OCI-LY3 (cell line): ENCODE measurements around the gene CNGB1.

Source experiments
- H2AFZ ChIP-seq: fragments of 200-600, 300-600 bp; shearing (Covaris generic); 2 replicates; pipeline ENCODE4 v1.6.0; 2014; ENCODE audit warnings: antibody characterized with exemption, low read depth, low read length
- H3K27ac ChIP-seq: fragments of 200-600, 300-600 bp; sonication (generic); 2 replicates; pipeline ENCODE4 v1.5.1; 2014; ENCODE audit warnings: mild to moderate bottlenecking, low read length, moderate library complexity, mixed read lengths
- H3K27me3 ChIP-seq: fragments of 200-600, 300-600 bp; sonication (generic); 2 replicates; pipeline ENCODE4 v1.6.1; 2014; ENCODE audit warnings: low read depth, low read length, mixed read lengths
- H3K36me3 ChIP-seq: fragments of 200-600, 300-600 bp; sonication (generic); replicated peaks from 2 replicates; pipeline ENCODE3; 2014; ENCODE audit warnings: low read depth, low read length, mixed read lengths
- H3K4me1 ChIP-seq: fragments of 300-600, 200-600 bp; sonication (generic); 2 replicates; pipeline ENCODE4 v1.6.1; 2014; ENCODE audit warnings: low read length, mixed read lengths
- H3K4me2 ChIP-seq: fragments of 200-600, 300-600 bp; sonication (generic); 2 replicates; pipeline ENCODE4 v1.6.1; 2014; ENCODE audit warnings: low read length, mixed read lengths
- H3K4me3 ChIP-seq: fragments of 300-600, 200-600 bp; sonication (generic); 2 replicates; pipeline ENCODE4 v1.5.1; 2014; ENCODE audit warnings: antibody characterized with exemption, mild to moderate bottlenecking, low read length, moderate library complexity
- H3K79me2 ChIP-seq: fragments of 300-600, 200-600 bp; shearing (Covaris generic); 2 replicates; pipeline ENCODE4 v1.6.1; 2014; ENCODE audit warnings: mild to moderate bottlenecking, low read length, mixed read lengths
- H3K9ac ChIP-seq: fragments of 300-600, 200-600 bp; shearing (Covaris generic); 2 replicates; pipeline ENCODE4 v1.6.0; 2014; ENCODE audit warnings: mild to moderate bottlenecking, low read length, moderate library complexity
- H3K9me3 ChIP-seq: fragments of 200-600, 300-600 bp; shearing (Covaris generic); 2 replicates; pipeline ENCODE4 v1.6.1; 2014; ENCODE audit warnings: low read length, mixed read lengths; ENCODE audit not compliant: insufficient read depth
- H4K20me1 ChIP-seq: fragments of 200-600, 300-600 bp; sonication (generic); 2 replicates; pipeline ENCODE4 v1.6.1; 2016; ENCODE audit warnings: low read length, mixed read lengths; ENCODE audit not compliant: insufficient read depth
- CTCF ChIP-seq: fragments of 200-600, 300-600 bp; sonication (generic); IDR thresholded peaks from 2 replicates; pipeline ENCODE4 v1.5.1; 2014; ENCODE audit warnings: antibody characterized with exemption, low read length, low read depth
- EZH2phosphoT487 ChIP-seq: fragments of 200-600 bp; shearing (Covaris generic); IDR thresholded peaks from 2 replicates; pipeline ENCODE4 v1.6.1; 2018; ENCODE audit warnings: antibody characterized with exemption, mixed run types, low read depth

Gene CNGB1

GRCh38 chr16:57893559-57894389 is 77.2 kb downstream of the CNGB1 start:
- Histone ChIP-seq H3K4me2 (peak overlapping the region; percentile 22; the same call in 1 of the 2 replicates), H4K20me1 (no peaks in the 10 kb centered on the region), H3K4me3 (no peak overlapping the region), H3K4me1 (0 out of 2 replicates have a peak, but pooled peaks cover 3% of the 10 kb centered on the region), H3K27ac (no peak overlapping the region), H3K79me2 (no peaks in the 10 kb centered on the region), H3K9me3 (no peaks in the 10 kb centered on the region), H3K9ac (no peak overlapping the region), H3K36me3 (no peaks in the 10 kb centered on the region), H2AFZ (no peak overlapping the region), H3K27me3 (peaks cover 57% of the 10 kb centered on the region)
- TF ChIP-seq EZH2phosphoT487 (no peak), CTCF (no peak)

- H3K4me2 ChIP-seq: no peak overlapping the region
- no peak overlapping the region for H2AFZ ChIP-seq
- 0 out of 2 replicates have a peak, but pooled peaks cover 3% of the 10 kb centered on the region for H3K4me1 ChIP-seq
- no peaks in the 10 kb centered on the region for H3K79me2 ChIP-seq
- H3K36me3 ChIP-seq: no peaks in the 10 kb centered on the region
- H3K27me3 ChIP-seq: peaks cover 55% of the 10 kb centered on the region
- no peak overlapping the region for H3K27ac ChIP-seq
- H3K4me3 ChIP-seq: no peak overlapping the region
- no peak overlapping the region for H3K9ac ChIP-seq
- H3K9me3 ChIP-seq: no peaks in the 10 kb centered on the region
- H4K20me1 ChIP-seq: no peaks in the 10 kb centered on the region
- no peak for TF ChIP-seq CTCF
- TF ChIP-seq EZH2phosphoT487: no peak
These were observed 77.7 kb downstream of the CNGB1 start for GRCh38 chr16:57893217-57893558.

GRCh38 chr16:57892447-57893096 is 78.4 kb downstream of the CNGB1 start:
- Histone ChIP-seq H3K27ac (no peak overlapping the region), H3K36me3 (no peaks in the 10 kb centered on the region), H3K27me3 (peaks cover 60% of the 10 kb centered on the region), H3K4me1 (0 out of 2 replicates have a peak, but pooled peaks cover 3% of the 10 kb centered on the region), H3K4me3 (no peak overlapping the region), H4K20me1 (no peaks in the 10 kb centered on the region), H2AFZ (no peak overlapping the region), H3K9me3 (no peaks in the 10 kb centered on the region), H3K79me2 (no peaks in the 10 kb centered on the region), H3K9ac (no peak overlapping the region), H3K4me2 (no peak overlapping the region)
- no peak for TF ChIP-seq CTCF
- TF ChIP-seq EZH2phosphoT487: no peak

GRCh38 chr16:57892041-57892440 is 78.9 kb downstream of the CNGB1 start:
- no peaks in the 10 kb centered on the region for H3K9me3 ChIP-seq
- H2AFZ ChIP-seq: no peak overlapping the region
- H3K4me2 ChIP-seq: no peak overlapping the region
- H3K79me2 ChIP-seq: no peaks in the 10 kb centered on the region
- no peaks in the 10 kb centered on the region for H4K20me1 ChIP-seq
- no peak overlapping the region for H3K9ac ChIP-seq
- H3K27me3 ChIP-seq: peaks cover 65% of the 10 kb centered on the region
- no peak overlapping the region for H3K27ac ChIP-seq
- no peaks in the 10 kb centered on the region for H3K36me3 ChIP-seq
- TF ChIP-seq CTCF (no peak), EZH2phosphoT487 (no peak)
- no peak overlapping the region for H3K4me3 ChIP-seq
- 0 out of 2 replicates have a peak, but pooled peaks cover 3% of the 10 kb centered on the region for H3K4me1 ChIP-seq
